Activated T-cell treated with anti-CD3 and anti-CD28 coated beads, Interleukin-2, amount 50 U/mL, for 1 hour (primary cell): Measurements from ENCODE around the gene NEK10.

Experiments
- DNase-seq: peaks from one replicate; pipeline ENCODE4 v3.0.0-alpha.2; 2020

The NEK10 gene

GRCh38 chr3:27224197-27224596 is 145.0 kb downstream of the NEK10 start:
- no peak for DNase-seq

GRCh38 chr3:27221264-27221932 is 147.8 kb downstream of the NEK10 start:
- no peak for DNase-seq

- no peak for DNase-seq
Measured at GRCh38 chr3:27220166-27220565, 149.0 kb downstream of the NEK10 start.

GRCh38 chr3:27219127-27219845 is 149.9 kb downstream of the NEK10 start:
- no peak for DNase-seq

GRCh38 chr3:27216955-27217552 is 152.1 kb downstream of the NEK10 start:
- no peak for DNase-seq

- DNase-seq: no peak
Measured at GRCh38 chr3:27216295-27216855, 152.8 kb downstream of the NEK10 start.

- DNase-seq: no peak
Measured at GRCh38 chr3:27213450-27213849, 155.7 kb downstream of the NEK10 start.

- no peak for DNase-seq
Measured at GRCh38 chr3:27209617-27210264, 159.4 kb downstream of the NEK10 start.

- DNase-seq: no peak
Measured at GRCh38 chr3:27208961-27209616, 160.1 kb downstream of the NEK10 start.

GRCh38 chr3:27202959-27203358 is 166.2 kb downstream of the NEK10 start:
- no peak for DNase-seq

- DNase-seq: no peak
Measured at GRCh38 chr3:27201492-27201891, 167.7 kb downstream of the NEK10 start.

GRCh38 chr3:27200721-27201489 is 168.3 kb downstream of the NEK10 start:
- DNase-seq: no peak

GRCh38 chr3:27194861-27195483 is 174.2 kb downstream of the NEK10 start:
- DNase-seq: no peak

GRCh38 chr3:27193056-27193455 is 176.1 kb downstream of the NEK10 start:
- DNase-seq: no peak

- DNase-seq: no peak
Measured at GRCh38 chr3:27186013-27186412, 183.2 kb downstream of the NEK10 start.

- no peak for DNase-seq
Measured at GRCh38 chr3:27185231-27185989, 183.8 kb downstream of the NEK10 start.

GRCh38 chr3:27184261-27184660 is 184.9 kb downstream of the NEK10 start:
- DNase-seq: no peak

GRCh38 chr3:27176256-27176655 is 192.9 kb downstream of the NEK10 start:
- no peak for DNase-seq

- no peak for DNase-seq
Measured at GRCh38 chr3:27174530-27174929, 194.7 kb downstream of the NEK10 start.

- DNase-seq: no peak
Measured at GRCh38 chr3:27171113-27171512, 198.1 kb downstream of the NEK10 start.

GRCh38 chr3:27166888-27167287 is 202.3 kb downstream of the NEK10 start:
- no peak for DNase-seq
